ENCODE results near the gene TPSD1. TPM values are rescaled to one million over a fixed set of nuclear protein-coding genes. Genes with fewer than 3 reads are reported as not detected.

TPSD1 gene
- total RNA-seq, 3 donors from 2014 or later (not counting 1 experiment from before 2014, with no cell fraction given), result 3.2 TPM; not detected in 2

DNA sequence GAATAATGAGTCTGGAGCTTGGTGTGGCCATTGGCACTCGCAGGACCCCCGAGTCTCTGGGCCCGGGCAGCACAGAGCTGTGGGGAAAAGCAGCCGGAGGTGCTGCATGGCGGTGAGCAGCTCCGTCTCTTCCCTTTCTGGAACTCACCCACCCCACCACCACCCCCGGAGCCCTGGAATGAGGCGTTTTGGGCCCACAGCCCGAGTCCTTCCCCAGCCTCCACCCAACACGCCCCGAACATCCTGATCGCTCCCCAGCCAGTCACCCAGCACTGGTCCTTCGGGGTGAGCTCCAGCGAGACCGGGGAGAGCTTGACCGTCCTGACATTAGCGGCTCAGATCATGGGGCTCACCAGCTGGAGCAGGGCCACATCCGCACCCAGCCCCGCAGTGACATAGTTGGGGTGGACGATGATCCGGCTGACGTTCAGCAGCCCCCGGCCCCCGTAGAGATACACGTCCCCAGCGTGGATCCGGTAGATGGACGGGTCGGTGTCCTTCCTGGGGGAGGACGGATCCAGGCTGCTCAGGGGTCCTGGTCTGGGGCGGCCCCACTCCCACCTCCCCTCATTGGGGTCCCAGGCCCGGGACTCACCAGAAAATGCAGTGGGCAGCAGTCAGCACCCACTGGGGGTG, 6.5 kb downstream of the TPSD1 start:
- Mint-ChIP-seq H3K9me3 (no peaks in the 10 kb centered on the region), H3K27ac (no peak overlapping the region), H3K4me3 (no peak overlapping the region), H3K4me1 (peaks cover 5 to 6% of the 10 kb centered on the region in 2 donors), H3K36me3 (no peaks in the 10 kb centered on the region), H3K27me3 (ENCODE audit: low read depth in 2 of 2) (peaks cover 8 to 22% of the 10 kb centered on the region in 2 donors)
- Histone ChIP-seq H3K27me3 (ENCODE audit: control insufficient read depth, insufficient read depth, low read length) (peaks cover 18% of the 10 kb centered on the region), H3K9me3 (ENCODE audit: control insufficient read depth, insufficient read depth, low read length) (no peaks in the 10 kb centered on the region), H3K36me3 (ENCODE audit: control insufficient read depth, insufficient read depth, low read length) (no peaks in the 10 kb centered on the region), H3K27ac (ENCODE audit: low read length) (no peak overlapping the region), H3K4me1 (ENCODE audit: control insufficient read depth, insufficient read depth, low read length) (peaks cover 9% of the 10 kb centered on the region), H3K4me3 (ENCODE audit: low read length) (no peak overlapping the region)
- intact Hi-C loops (cut with micrococcal nuclease), result no loop called here
- WGBS (ENCODE audit: insufficient coverage), result 89% methylated on average over 32 of the region's 32 CpGs
- TF ChIP-seq CTCF (IDR thresholded peaks at IDR 0.05), result no peak
- DNase-seq, result no peak
- no peak for ATAC-seq

DNA sequence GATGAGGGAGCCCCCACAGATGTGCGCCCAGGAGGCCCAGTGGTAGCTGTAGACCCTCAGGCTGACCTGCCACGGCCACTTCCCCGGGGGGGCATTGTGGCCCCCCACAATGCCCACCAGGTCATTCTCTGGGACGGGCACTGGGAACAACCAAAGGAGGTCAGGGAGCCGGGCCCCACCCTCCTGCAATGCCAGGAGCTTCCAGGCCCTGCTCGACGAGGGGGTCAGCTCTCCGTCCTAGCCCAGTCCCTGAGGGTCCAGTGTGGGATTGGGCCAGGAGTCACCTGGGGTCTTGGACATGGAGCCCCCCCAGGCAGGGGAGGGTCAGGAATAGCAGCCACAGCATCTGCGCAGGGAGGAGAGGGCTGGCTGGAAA, 7.0 kb downstream of the TPSD1 start:
- H3K4me1 Mint-ChIP-seq, result peaks cover 5 to 6% of the 10 kb centered on the region in 2 donors
- no peak overlapping the region for H3K4me3 Mint-ChIP-seq
- peaks cover 8 to 22% of the 10 kb centered on the region in 2 donors for H3K27me3 Mint-ChIP-seq (ENCODE audit: low read depth in 2 of 2)
- H3K9me3 Mint-ChIP-seq, result no peaks in the 10 kb centered on the region
- H3K27ac Mint-ChIP-seq, result no peak overlapping the region
- DNase-seq (no peak), ATAC-seq (no peak)
- peaks cover 18% of the 10 kb centered on the region for H3K27me3 ChIP-seq (ENCODE audit: control insufficient read depth, insufficient read depth, low read length)
- no peak for TF ChIP-seq CTCF (IDR thresholded peaks at IDR 0.05)
- no peak overlapping the region for H3K4me3 ChIP-seq (ENCODE audit: low read length)
- peaks cover 9% of the 10 kb centered on the region for H3K4me1 ChIP-seq (ENCODE audit: control insufficient read depth, insufficient read depth, low read length)
- H3K36me3 Mint-ChIP-seq, result no peaks in the 10 kb centered on the region
- no peaks in the 10 kb centered on the region for H3K9me3 ChIP-seq (ENCODE audit: control insufficient read depth, insufficient read depth, low read length)
- no peak overlapping the region for H3K27ac ChIP-seq (ENCODE audit: low read length)
- no peaks in the 10 kb centered on the region for H3K36me3 ChIP-seq (ENCODE audit: control insufficient read depth, insufficient read depth, low read length)
- WGBS (ENCODE audit: insufficient coverage), result 89% methylated on average over 9 of the region's 9 CpGs
- intact Hi-C loops (cut with micrococcal nuclease), result no loop called here

DNA sequence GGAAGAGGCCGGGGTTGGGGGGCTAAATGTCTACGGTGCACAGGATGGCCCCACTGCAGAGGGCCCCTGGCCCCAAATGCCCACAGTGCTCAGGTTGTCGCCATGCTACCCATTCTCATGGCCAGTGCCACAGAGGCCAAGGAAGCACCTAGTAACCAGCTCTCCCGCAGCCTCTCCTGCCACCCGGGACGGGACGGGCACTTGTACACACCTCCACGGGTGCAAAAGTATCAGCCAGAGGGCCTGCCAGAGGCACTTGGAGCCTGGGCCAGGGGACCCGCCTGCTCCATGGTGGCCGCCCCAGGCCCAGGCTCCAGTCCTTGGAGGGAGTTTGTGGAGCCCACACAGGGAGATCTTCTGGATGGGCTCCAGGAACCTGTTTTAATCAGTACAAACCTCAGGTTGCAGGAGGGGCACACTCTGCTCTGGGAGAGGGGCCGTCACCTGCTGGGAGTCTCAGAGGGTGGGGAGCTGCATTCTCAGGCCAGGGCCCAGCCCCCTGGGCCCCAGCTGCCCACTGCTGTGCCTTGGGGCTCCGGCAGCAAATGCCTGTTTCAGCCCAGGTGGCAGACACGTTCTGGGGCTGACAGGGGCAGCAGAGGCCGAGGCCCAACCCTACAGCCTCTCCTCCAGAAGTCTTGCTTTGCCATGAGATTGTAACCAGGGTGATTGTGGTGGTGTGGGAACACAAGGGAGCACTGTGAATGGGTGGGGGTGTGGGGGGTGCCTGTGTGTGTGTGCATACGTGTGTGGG, 7.9 kb downstream of the TPSD1 start:
- Mint-ChIP-seq H3K4me1 (peaks cover 5% of the 10 kb centered on the region in 2 donors), H3K36me3 (no peaks in the 10 kb centered on the region), H3K4me3 (no peak overlapping the region), H3K9me3 (no peaks in the 10 kb centered on the region), H3K27ac (no peak overlapping the region), H3K27me3 (ENCODE audit: low read depth in 2 of 2) (peaks cover 8 to 22% of the 10 kb centered on the region in 2 donors)
- no peak overlapping the region for H3K27ac ChIP-seq (ENCODE audit: low read length)
- no peak for DNase-seq
- no peak for TF ChIP-seq CTCF (IDR thresholded peaks at IDR 0.05)
- WGBS (ENCODE audit: insufficient coverage), result 89% methylated on average over 15 of the region's 15 CpGs
- no peak for ATAC-seq
- intact Hi-C loops (cut with micrococcal nuclease), result no loop called here
- H3K4me1 ChIP-seq (ENCODE audit: control insufficient read depth, insufficient read depth, low read length), result peaks cover 7% of the 10 kb centered on the region
- no peak overlapping the region for H3K4me3 ChIP-seq (ENCODE audit: low read length)
- peaks cover 18% of the 10 kb centered on the region for H3K27me3 ChIP-seq (ENCODE audit: control insufficient read depth, insufficient read depth, low read length)
- no peaks in the 10 kb centered on the region for H3K36me3 ChIP-seq (ENCODE audit: control insufficient read depth, insufficient read depth, low read length)
- H3K9me3 ChIP-seq (ENCODE audit: control insufficient read depth, insufficient read depth, low read length), result no peaks in the 10 kb centered on the region
